Measurements from ENCODE around the gene ATP2B3. TPM values are rescaled to one million over a fixed set of nuclear protein-coding genes. Genes with fewer than 3 reads are reported as not detected.

Gene ATP2B3
- total and polyA plus RNA-seq, 10 of the 15 experiments (the other 5 are each of a cell fraction or from before 2014, with no cell fraction given), result 0.01 TPM; not detected in 9

DNA sequence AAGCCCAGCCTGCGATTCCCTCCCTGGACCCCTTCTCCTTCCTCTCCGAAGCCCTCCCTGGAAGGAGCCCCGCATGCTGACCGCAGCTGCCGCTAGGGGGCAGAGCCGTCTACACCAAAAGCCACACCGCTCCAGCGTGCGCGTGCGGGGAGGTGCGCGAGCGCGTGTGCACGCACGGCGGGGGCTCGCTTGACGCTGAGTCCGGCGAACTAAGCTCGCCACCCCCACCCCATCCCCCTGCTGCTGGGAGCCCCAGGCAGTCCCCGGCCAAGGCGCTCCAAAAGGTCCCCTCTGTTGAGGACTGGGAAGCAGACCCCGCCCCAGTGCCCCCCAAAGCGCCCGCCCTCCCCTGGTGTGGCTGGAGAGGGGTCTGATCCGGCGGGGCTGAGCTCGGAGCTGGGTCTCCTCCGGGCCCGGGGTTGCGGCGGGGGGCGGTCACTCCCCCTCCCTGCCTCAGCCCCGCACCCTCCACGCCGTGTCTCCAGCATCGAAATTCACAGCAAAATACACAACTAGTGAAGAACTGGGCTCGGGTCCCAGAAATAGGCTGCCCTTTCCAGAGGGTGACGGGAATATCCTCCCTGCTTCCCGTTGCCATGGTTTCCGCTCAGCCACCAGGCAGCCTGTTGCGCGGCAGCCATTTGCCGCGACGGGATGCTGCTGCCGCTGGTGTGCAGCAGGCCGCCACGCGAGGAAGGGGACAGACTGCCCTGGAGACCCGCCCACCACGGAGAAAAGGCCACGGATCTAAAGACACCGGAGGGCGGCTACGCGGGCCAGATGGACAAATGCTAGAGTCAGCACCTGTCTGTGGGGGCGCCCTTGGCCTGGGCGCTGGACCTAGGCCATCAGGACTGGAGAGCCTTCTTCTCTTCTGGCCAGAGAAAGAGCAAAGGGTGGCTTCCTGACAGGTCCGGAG, 92.7 kb downstream of the ATP2B3 start (continued):
- TF ChIP-seq, protein P1, sequence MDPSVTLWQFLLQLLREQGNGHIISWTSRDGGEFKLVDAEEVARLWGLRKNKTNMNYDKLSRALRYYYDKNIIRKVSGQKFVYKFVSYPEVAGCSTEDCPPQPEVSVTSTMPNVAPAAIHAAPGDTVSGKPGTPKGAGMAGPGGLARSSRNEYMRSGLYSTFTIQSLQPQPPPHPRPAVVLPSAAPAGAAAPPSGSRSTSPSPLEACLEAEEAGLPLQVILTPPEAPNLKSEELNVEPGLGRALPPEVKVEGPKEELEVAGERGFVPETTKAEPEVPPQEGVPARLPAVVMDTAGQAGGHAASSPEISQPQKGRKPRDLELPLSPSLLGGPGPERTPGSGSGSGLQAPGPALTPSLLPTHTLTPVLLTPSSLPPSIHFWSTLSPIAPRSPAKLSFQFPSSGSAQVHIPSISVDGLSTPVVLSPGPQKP (IDR thresholded peaks at IDR 0.05; ENCODE audit: low read depth, low read length), result no peak
- 0 out of 3 replicates have a peak, but pooled peaks have one; percentile 14 for TF ChIP-seq POU2F2 (IDR thresholded peaks at IDR 0.05; ENCODE audit: borderline replicate concordance, low read depth, low read length)
- TF ChIP-seq NFIC (IDR thresholded peaks at IDR 0.05; ENCODE audit: low read depth, low read length), result no peak
- TF ChIP-seq ETV6 (conservative IDR thresholded peaks at IDR 0.05 in 1 of 2, IDR thresholded peaks at IDR 0.05 in 1 of 2; ENCODE audit: borderline replicate concordance in 1 of 2, low read depth in 1 of 2), result no peak
- TF ChIP-seq YY1 (IDR thresholded peaks at IDR 0.05; ENCODE audit: low read depth, low read length), result 0 out of 2 replicates have a peak, but pooled peaks have one; percentile 19
- no peak for TF ChIP-seq ZNF24 (IDR thresholded peaks at IDR 0.05)
- TF ChIP-seq RUNX3 (IDR thresholded peaks at IDR 0.05; ENCODE audit: low read length), result peak; percentile 88
- peak in 1 of 2 experiments; percentile 60; a peak in 1 of 4 replicates for TF ChIP-seq BHLHE40 (IDR thresholded peaks at IDR 0.05; ENCODE audit: borderline replicate concordance in 1 of 2, low read depth in 2 of 2, low read length in 1 of 2)
- TF ChIP-seq NRF1 (conservative IDR thresholded peaks at IDR 0.05; ENCODE audit: low read depth, low read length), result no peak
- TF ChIP-seq EGR1 (IDR thresholded peaks at IDR 0.05; ENCODE audit: borderline replicate concordance in 1 of 2, low read depth in 2 of 2, low read length in 2 of 2), result 0 out of 3 replicates have a peak, but pooled peaks of 1 of the 2 experiments have one; percentile 13
- peak; percentile 39; the same call in 1 of the 2 replicates for TF ChIP-seq CBFB (IDR thresholded peaks at IDR 0.05; ENCODE audit: low read depth)
- TF ChIP-seq LARP7 (IDR thresholded peaks at IDR 0.05), result no peak
- no peak for TF ChIP-seq PML (IDR thresholded peaks at IDR 0.05; ENCODE audit: low read length)
- TF ChIP-seq HDGF (IDR thresholded peaks at IDR 0.05), result no peak
- no peak for TF ChIP-seq PAX5 (IDR thresholded peaks at IDR 0.05; ENCODE audit: borderline replicate concordance, low read depth, low read length)
- TF ChIP-seq POLR2AphosphoS5 (IDR thresholded peaks at IDR 0.05; ENCODE audit: low read length), result no peak
- TF ChIP-seq SUPT20H (IDR thresholded peaks at IDR 0.05; ENCODE audit: borderline replicate concordance, control insufficient read depth, low read depth, low read length), result no peak
- TF ChIP-seq, protein P2, sequence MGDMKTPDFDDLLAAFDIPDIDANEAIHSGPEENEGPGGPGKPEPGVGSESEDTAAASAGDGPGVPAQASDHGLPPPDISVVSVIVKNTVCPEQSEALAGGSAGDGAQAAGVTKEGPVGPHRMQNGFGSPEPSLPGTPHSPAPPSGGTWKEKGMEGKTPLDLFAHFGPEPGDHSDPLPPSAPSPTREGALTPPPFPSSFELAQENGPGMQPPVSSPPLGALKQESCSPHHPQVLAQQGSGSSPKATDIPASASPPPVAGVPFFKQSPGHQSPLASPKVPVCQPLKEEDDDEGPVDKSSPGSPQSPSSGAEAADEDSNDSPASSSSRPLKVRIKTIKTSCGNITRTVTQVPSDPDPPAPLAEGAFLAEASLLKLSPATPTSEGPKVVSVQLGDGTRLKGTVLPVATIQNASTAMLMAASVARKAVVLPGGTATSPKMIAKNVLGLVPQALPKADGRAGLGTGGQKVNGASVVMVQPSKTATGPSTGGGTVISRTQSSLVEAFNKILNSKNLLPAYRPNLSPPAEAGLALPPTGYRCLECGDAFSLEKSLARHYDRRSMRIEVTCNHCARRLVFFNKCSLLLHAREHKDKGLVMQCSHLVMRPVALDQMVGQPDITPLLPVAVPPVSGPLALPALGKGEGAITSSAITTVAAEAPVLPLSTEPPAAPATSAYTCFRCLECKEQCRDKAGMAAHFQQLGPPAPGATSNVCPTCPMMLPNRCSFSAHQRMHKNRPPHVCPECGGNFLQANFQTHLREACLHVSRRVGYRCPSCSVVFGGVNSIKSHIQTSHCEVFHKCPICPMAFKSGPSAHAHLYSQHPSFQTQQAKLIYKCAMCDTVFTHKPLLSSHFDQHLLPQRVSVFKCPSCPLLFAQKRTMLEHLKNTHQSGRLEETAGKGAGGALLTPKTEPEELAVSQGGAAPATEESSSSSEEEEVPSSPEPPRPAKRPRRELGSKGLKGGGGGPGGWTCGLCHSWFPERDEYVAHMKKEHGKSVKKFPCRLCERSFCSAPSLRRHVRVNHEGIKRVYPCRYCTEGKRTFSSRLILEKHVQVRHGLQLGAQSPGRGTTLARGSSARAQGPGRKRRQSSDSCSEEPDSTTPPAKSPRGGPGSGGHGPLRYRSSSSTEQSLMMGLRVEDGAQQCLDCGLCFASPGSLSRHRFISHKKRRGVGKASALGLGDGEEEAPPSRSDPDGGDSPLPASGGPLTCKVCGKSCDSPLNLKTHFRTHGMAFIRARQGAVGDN (IDR thresholded peaks at IDR 0.05), result no peak
- 0 out of 2 replicates have a peak, but pooled peaks have one; percentile 21 for TF ChIP-seq IKZF1 (conservative IDR thresholded peaks at IDR 0.05)
- TF ChIP-seq ATF7 (IDR thresholded peaks at IDR 0.05; ENCODE audit: low read depth), result no peak

Measured in GM12878 (cell line).